ENCODE results near the gene ZBTB3. TPM values are rescaled to one million over a fixed set of nuclear protein-coding genes. Genes with fewer than 3 reads are reported as not detected.

The ZBTB3 gene
- total and polyA plus RNA-seq, 9 of the 15 experiments (the other 6 are each of a cell fraction or from before 2014, with no cell fraction given): 1.9 to 10.0 (median 4.9) TPM

DNA sequence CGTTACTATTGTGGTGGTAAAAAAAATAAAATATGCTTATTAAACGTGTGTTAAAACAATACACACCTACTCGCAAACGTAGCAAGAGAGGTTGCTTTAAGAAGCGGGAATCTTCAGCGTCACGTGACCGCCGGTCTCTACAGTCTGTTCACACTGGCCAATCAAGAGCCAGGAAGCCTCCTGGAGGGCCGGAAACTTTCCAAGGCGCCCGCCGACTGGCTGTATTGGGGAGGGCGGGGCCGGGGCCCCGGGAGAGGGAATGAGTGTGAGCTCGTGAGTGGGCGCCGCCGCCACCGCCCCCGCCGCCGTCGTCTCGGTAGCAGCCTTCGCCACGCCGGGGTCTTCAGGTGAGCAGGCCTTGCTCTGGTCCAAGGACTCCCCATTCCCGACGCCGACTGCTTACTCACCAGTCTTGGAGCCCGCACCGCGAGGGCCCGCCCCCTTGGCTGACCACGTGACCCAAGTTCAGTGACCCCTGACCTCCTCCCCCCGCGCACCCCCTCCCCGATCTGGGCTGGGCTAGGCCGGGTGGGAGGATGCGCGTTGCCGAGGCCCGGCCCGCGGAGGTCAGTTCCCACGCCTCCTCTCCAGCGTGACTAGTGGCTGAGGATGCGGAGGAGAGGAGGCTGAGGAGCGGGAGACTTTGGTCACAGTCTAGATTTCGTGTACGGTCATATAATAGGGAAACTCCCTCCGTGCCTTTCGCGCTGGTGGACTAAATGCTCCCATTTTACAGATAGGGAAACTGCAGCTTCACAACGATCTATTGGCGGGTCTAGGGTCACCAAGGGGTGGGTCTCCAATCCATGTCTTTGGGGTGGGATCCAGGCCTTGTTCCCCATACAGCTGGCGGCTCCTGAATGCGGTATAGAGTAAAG is 17.4 kb upstream of the ZBTB3 start, which contains the start of gene TAF6L (continued):
- TF ChIP-seq TFE3 (CRISPR knock-in tag; IDR thresholded peaks at IDR 0.05) (peak; percentile 99), ZNF695 (CRISPR knock-in tag; IDR thresholded peaks at IDR 0.05) (no peak), ZNF224 (CRISPR knock-in tag; IDR thresholded peaks at IDR 0.05) (no peak), ZNF512 (tag; IDR thresholded peaks at IDR 0.05) (no peak), ZSCAN29 (IDR thresholded peaks at IDR 0.05) (no peak), EWSR1 (IDR thresholded peaks at IDR 0.05; ENCODE audit: borderline replicate concordance, low read depth, partially characterized antibody) (no peak), CHD2 (IDR thresholded peaks at IDR 0.05; ENCODE audit: low read depth, low read length) (peak; percentile 25; the same call in 1 of the 2 replicates), FIP1L1 (IDR thresholded peaks at IDR 0.05; ENCODE audit: low read depth, low read length, poor library complexity, severe bottlenecking) (peak; percentile 71), KDM4B (IDR thresholded peaks at IDR 0.05; ENCODE audit: borderline replicate concordance in 2 of 2, low read depth in 1 of 2) (peak in 1 of 2 experiments; percentile 84; a peak in 1 of 4 replicates), ADNP (tag; IDR thresholded peaks at IDR 0.05) (no peak), PCBP1 (IDR thresholded peaks at IDR 0.05; ENCODE audit: low read depth, low read length, poor library complexity, severe bottlenecking) (peak; percentile 92), TRIM28 (IDR thresholded peaks at IDR 0.05) (no peak), SMAD1 (IDR thresholded peaks at IDR 0.05; ENCODE audit: low read depth, low read length, partially characterized antibody) (no peak), SMARCA4 (IDR thresholded peaks at IDR 0.05) (peak; percentile 32; the same call in 1 of the 2 replicates), GABPB1 (CRISPR knock-in tag; IDR thresholded peaks at IDR 0.05) (peak; percentile 74)
- TF ChIP-seq, protein P1, sequence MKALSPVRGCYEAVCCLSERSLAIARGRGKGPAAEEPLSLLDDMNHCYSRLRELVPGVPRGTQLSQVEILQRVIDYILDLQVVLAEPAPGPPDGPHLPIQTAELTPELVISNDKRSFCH (CRISPR knock-in tag; IDR thresholded peaks at IDR 0.05): no peak
- TF ChIP-seq, protein P1 (tag; IDR thresholded peaks at IDR 0.05): no peak
- TF ChIP-seq, protein P2, sequence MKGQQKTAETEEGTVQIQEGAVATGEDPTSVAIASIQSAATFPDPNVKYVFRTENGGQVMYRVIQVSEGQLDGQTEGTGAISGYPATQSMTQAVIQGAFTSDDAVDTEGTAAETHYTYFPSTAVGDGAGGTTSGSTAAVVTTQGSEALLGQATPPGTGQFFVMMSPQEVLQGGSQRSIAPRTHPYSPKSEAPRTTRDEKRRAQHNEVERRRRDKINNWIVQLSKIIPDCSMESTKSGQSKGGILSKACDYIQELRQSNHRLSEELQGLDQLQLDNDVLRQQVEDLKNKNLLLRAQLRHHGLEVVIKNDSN (CRISPR knock-in tag; IDR thresholded peaks at IDR 0.05): peak; percentile 95
- TF ChIP-seq, protein P3, sequence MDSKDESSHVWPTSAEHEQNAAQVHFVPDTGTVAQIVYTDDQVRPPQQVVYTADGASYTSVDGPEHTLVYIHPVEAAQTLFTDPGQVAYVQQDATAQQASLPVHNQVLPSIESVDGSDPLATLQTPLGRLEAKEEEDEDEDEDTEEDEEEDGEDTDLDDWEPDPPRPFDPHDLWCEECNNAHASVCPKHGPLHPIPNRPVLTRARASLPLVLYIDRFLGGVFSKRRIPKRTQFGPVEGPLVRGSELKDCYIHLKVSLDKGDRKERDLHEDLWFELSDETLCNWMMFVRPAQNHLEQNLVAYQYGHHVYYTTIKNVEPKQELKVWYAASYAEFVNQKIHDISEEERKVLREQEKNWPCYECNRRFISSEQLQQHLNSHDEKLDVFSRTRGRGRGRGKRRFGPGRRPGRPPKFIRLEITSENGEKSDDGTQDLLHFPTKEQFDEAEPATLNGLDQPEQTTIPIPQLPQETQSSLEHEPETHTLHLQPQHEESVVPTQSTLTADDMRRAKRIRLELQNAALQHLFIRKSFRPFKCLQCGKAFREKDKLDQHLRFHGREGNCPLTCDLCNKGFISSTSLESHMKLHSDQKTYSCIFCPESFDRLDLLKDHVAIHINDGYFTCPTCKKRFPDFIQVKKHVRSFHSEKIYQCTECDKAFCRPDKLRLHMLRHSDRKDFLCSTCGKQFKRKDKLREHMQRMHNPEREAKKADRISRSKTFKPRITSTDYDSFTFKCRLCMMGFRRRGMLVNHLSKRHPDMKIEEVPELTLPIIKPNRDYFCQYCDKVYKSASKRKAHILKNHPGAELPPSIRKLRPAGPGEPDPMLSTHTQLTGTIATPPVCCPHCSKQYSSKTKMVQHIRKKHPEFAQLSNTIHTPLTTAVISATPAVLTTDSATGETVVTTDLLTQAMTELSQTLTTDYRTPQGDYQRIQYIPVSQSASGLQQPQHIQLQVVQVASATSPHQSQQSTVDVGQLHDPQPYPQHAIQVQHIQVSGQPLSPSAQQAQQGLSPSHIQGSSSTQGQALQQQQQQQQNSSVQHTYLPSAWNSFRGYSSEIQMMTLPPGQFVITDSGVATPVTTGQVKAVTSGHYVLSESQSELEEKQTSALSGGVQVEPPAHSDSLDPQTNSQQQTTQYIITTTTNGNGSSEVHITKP (IDR thresholded peaks at IDR 0.05; ENCODE audit: partially characterized antibody): peak; percentile 52

All from K562 (cell line).